ENCODE data around the gene FMNL1. TPM values are rescaled to one million over a fixed set of nuclear protein-coding genes. Genes with fewer than 3 reads are reported as not detected.
"Not testable (repeated sequence)": the region's sequence is repeated elsewhere in the genome, so short reads cannot be mapped to it uniquely, and the experiment has no call there.

Gene FMNL1
- total and polyA plus RNA-seq, 9 donors, result 1.2 to 7.6 (median 5.4) TPM

DNA sequence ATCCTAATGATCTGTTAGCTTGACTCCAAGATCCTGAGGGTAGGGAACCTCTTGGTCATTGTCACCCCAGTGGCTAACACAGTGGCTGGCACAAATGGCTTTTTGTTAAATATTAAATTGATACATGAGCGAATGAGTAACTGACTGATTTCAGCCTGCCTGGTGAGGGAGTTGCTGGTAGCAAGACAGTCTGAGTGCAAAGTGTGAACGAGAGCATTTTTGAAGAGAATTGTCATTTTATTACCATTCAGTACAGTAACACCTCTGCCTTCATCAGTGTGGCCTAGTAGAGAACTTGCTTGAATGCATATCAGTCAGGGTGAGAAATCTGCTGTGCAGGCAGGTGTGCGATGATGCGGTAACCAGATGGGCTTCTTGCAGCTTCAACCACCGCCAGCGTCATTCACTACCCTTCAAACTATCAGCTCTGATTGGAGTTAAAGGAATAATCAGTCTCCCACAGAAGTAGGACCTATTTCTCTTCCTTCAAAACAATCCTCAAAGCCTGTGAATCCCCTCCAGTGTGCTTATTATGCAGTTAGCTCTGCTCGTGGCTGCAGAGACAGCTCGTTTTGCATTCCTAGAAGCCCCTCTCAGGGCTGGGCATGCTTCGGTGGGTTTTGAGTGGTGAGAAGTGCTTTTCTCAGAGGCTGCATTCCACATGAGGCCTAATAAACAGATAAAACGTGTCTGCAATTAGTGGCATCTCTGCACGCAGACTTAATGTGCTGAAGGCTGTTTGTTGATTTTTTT lies 31.0 kb upstream of the FMNL1 start:
- WGBS (ENCODE audit: insufficient coverage), result 56% methylated on average over 5 of the region's 11 CpGs

DNA sequence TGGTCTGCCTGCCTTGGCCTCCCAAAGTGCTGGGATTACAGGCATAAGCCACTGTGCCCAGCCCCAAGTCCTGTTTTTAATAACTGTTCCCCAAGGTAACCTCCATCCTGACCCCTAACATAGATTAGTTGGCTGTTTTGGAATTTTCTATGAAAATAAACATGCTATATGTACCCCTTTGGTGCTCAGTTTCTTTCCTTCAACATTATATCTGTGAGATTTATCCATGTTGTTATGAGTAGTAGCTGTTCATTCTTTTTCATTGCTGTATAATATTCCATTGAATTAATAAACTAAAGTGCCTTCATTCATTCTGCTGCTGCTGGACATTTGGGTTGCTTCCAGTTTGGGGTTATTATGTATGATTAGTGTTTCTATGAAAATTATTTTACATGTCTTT lies 26.3 kb upstream of the FMNL1 start:
- no peaks in the 10 kb centered on the region for H3K9me3 ChIP-seq (replicated peaks; ENCODE audit: control insufficient read depth, low read depth, low read length)
- H3K36me3 ChIP-seq (ENCODE audit: control insufficient read depth, insufficient read depth, low read length), result no peaks in the 10 kb centered on the region
- H3K27me3 ChIP-seq (ENCODE audit: control insufficient read depth, insufficient read depth, low read length), result no peaks in the 10 kb centered on the region
- no peak overlapping the region for H3K4me3 ChIP-seq (ENCODE audit: low read length)
- H3K4me1 ChIP-seq (ENCODE audit: control insufficient read depth, insufficient read depth, low read length), result peaks cover 11% of the 10 kb centered on the region
- H3K27ac ChIP-seq (ENCODE audit: low read length), result no peak overlapping the region
- no peak for DNase-seq

More for the DNA sequence above, 31.0 kb upstream of the FMNL1 start:
- DNase-seq, result no peak
- no peaks in the 10 kb centered on the region for H3K4me1 ChIP-seq (ENCODE audit: control insufficient read depth, insufficient read depth, low read length)
- H3K36me3 ChIP-seq (ENCODE audit: control insufficient read depth, insufficient read depth, low read length), result no peaks in the 10 kb centered on the region
- no peak overlapping the region for H3K4me3 ChIP-seq (ENCODE audit: low read length)
- no peak overlapping the region for H3K27ac ChIP-seq (ENCODE audit: low read length)
- no peaks in the 10 kb centered on the region for H3K27me3 ChIP-seq (ENCODE audit: control insufficient read depth, insufficient read depth, low read length)
- H3K9me3 ChIP-seq (replicated peaks; ENCODE audit: control insufficient read depth, low read depth, low read length), result no peaks in the 10 kb centered on the region

DNA sequence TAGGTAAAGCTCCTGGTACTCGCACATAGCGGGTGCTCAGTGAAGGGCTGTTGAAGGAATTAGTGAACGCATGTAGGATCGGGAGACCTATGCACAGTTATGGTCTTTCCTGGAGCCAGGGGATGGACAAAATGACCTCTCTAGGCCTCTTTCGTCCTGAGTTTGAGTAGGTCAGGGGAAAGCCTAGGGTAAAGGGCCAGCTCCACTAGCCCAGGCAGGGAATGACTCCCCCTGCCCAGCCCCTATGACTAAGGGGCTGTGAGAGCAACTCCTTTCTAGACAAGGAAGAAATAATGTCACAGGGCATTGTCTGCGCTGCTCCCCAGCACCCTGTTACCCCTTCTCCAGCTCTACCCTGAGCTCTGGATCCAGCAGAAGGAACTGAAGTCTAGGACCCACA lies 24.6 kb upstream of the FMNL1 start:
- Histone ChIP-seq H3K27me3 (ENCODE audit: control insufficient read depth, insufficient read depth, low read length) (no peaks in the 10 kb centered on the region), H3K4me1 (ENCODE audit: control insufficient read depth, insufficient read depth, low read length) (peaks cover 11% of the 10 kb centered on the region), H3K4me3 (ENCODE audit: low read length) (no peak overlapping the region), H3K36me3 (ENCODE audit: control insufficient read depth, insufficient read depth, low read length) (no peaks in the 10 kb centered on the region), H3K27ac (ENCODE audit: low read length) (no peak overlapping the region), H3K9me3 (replicated peaks; ENCODE audit: control insufficient read depth, low read depth, low read length) (no peaks in the 10 kb centered on the region)
- 95% methylated on average over 4 of the region's 6 CpGs for WGBS (ENCODE audit: insufficient coverage)
- DNase-seq, result no peak

DNA sequence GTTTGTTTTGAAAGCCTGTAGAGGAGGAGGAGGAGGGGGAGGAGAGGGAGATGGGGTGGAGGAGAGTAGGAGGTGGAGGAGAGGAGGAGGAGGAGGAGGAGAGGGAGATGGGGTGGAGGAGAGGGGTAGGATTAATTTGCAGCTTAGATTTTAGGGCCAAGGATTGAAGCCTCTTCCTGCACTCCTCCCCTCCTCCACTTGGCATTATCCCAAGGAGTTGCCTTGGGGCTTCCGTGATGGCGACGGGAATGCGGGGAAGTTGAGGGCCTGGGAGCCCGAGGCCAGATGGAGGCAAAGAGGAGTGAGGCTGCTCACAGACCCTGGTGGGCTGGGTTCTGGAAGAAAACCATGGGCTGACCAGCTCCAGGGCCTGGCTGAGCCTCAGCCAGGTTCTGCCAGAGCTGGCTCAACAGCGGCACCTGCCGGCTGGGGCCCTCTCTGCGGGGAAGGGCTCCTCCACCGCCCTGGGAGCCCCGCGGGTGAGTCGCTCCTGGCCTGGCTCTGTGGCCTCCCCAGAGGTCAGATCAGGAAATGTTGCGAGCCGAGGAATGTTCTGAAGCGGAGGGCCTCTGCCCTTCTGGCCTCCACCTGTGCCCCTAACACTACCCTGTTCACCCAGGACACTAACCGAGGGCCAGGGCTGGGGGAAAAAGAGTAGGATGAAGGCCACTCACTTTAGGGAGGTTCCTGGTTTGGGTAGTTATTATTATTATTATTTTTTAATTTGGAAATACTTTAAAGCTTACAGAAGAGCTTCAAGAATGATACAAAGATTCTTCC lies 23.9 kb upstream of the FMNL1 start:
- DNase-seq, result peak; percentile 91
- Histone ChIP-seq H3K27ac (ENCODE audit: low read length) (no peak overlapping the region), H3K27me3 (ENCODE audit: control insufficient read depth, insufficient read depth, low read length) (no peaks in the 10 kb centered on the region), H3K36me3 (ENCODE audit: control insufficient read depth, insufficient read depth, low read length) (no peaks in the 10 kb centered on the region), H3K4me3 (ENCODE audit: low read length) (no peak overlapping the region), H3K4me1 (ENCODE audit: control insufficient read depth, insufficient read depth, low read length) (peaks cover 11% of the 10 kb centered on the region), H3K9me3 (replicated peaks; ENCODE audit: control insufficient read depth, low read depth, low read length) (no peaks in the 10 kb centered on the region)
- under 1% methylated on average over 12 of the region's 16 CpGs for WGBS (ENCODE audit: insufficient coverage)

DNA sequence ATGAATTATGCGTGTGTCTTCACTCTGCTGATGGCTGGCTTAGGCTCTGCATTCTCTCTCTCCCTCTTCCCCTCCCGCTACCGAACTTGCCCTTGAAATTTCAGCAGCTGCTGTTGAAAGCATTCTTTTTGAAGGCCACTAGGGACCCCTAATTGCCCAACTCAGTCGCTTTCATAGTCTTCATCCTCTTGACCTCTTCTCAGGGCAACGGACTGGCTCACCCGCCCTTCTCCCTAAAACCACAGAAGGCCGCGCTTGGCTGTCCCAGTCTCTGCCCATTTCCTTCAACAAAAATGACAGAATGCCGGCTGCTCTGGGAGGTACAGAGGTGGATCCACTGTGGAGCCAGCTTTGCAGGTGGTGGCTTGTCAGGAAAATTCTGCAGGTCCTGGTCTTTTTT lies 21.0 kb upstream of the FMNL1 start:
- Histone ChIP-seq H3K27me3 (ENCODE audit: control insufficient read depth, insufficient read depth, low read length) (no peaks in the 10 kb centered on the region), H3K27ac (ENCODE audit: low read length) (no peak overlapping the region), H3K36me3 (ENCODE audit: control insufficient read depth, insufficient read depth, low read length) (no peaks in the 10 kb centered on the region), H3K9me3 (replicated peaks; ENCODE audit: control insufficient read depth, low read depth, low read length) (no peaks in the 10 kb centered on the region), H3K4me3 (ENCODE audit: low read length) (no peak overlapping the region), H3K4me1 (ENCODE audit: control insufficient read depth, insufficient read depth, low read length) (peaks cover 11% of the 10 kb centered on the region)
- DNase-seq, result no peak
- 41% methylated on average over 8 of the region's 9 CpGs for WGBS (ENCODE audit: insufficient coverage)

DNA sequence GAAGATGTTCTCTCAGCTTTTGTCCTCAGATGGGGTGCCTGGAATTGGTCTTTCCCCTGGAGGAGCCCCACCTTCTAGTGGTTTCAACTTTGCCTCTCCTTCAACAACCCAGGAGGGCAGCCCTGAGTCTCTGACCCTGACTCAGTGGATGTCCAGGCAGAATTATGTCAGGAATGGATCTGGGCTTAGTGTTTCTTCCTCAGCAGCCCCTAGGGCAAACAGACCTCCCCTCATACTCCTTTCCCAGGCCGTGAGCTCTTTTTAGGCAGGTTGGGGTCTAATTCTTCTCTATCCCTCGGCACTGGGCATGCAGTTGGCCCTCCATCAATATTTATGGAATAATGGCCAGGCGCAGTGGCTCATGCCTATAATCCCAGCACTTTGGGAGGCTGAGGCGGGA lies 20.2 kb upstream of the FMNL1 start:
- no peaks in the 10 kb centered on the region for H3K9me3 ChIP-seq (replicated peaks; ENCODE audit: control insufficient read depth, low read depth, low read length)
- H3K4me3 ChIP-seq (ENCODE audit: low read length), result no peak overlapping the region
- peaks cover 11% of the 10 kb centered on the region for H3K4me1 ChIP-seq (ENCODE audit: control insufficient read depth, insufficient read depth, low read length)
- 80% methylated on average over 2 of the region's 4 CpGs for WGBS (ENCODE audit: insufficient coverage)
- no peak for DNase-seq
- no peaks in the 10 kb centered on the region for H3K36me3 ChIP-seq (ENCODE audit: control insufficient read depth, insufficient read depth, low read length)
- H3K27me3 ChIP-seq (ENCODE audit: control insufficient read depth, insufficient read depth, low read length), result no peaks in the 10 kb centered on the region
- no peak overlapping the region for H3K27ac ChIP-seq (ENCODE audit: low read length)

DNA sequence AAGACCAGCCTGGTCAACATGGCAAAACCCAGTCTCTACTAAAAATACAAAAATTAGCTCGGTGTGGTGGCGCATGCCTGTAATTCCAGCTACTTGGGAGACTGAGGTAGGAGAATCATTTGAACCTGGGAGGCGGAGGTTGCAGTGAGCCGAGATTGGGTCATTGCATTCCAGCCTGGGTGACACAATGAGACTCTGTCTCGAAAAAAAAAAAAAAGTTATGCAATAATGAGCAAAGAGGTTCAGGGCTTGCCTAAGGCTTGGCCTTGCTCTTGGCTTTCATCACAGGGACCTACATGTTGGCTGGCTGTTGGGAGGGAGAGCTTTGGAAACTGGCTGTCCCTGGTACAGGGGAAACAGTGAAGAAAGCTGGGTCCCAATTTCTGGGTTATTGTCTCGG lies 19.8 kb upstream of the FMNL1 start:
- not testable (repeated sequence) for H3K27ac ChIP-seq (ENCODE audit: low read length); H3K27me3 ChIP-seq (ENCODE audit: control insufficient read depth, insufficient read depth, low read length); H3K4me3 ChIP-seq (ENCODE audit: low read length); H3K36me3 ChIP-seq (ENCODE audit: control insufficient read depth, insufficient read depth, low read length); DNase-seq; H3K9me3 ChIP-seq (replicated peaks; ENCODE audit: control insufficient read depth, low read depth, low read length)
- peaks cover 11% of the 10 kb centered on the region for H3K4me1 ChIP-seq (ENCODE audit: control insufficient read depth, insufficient read depth, low read length)
- WGBS (ENCODE audit: insufficient coverage), result 82% methylated on average over 3 of the region's 6 CpGs

DNA sequence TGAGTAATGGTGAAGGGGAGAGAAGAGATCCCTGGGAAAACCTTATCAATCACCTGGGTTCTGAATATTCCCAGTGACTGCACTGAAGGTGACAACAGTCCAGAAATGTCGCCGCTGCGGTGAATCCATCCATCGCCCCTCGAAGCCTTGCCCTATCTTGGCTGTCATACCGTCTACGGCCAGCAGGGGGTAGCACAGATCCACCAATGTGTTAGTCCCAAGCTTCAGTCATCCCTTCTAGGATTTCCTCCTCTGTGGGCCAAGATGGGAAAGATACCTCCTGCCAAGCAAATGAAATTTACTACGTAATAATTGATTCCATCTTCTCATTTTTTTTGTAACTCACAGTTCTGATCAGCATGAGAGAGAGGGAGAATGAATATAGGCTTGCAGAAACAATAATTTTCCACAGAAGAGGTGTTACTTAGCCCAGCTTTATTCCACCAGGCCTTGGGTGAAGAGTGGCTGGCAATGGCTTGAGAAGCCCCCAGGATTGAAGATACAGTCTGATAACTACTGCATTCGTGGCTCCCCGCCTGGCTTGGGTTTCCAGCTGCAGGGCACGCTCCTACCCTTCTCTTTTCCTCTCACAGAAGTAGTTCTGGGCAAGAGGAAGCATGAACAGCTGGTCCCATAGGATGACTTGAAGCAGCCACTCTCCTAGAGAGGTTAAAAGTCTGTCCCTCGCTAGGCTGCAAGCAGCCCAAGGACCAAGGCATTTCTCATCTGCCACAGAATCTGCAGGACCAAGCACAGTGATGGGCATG lies 2.6 kb upstream of the FMNL1 start:
- Histone ChIP-seq H3K36me3 (ENCODE audit: control insufficient read depth, insufficient read depth, low read length) (no peaks in the 10 kb centered on the region), H3K9me3 (replicated peaks; ENCODE audit: control insufficient read depth, low read depth, low read length) (no peaks in the 10 kb centered on the region), H3K4me1 (ENCODE audit: control insufficient read depth, insufficient read depth, low read length) (peaks cover 26% of the 10 kb centered on the region), H3K27me3 (ENCODE audit: control insufficient read depth, insufficient read depth, low read length) (peaks cover 36% of the 10 kb centered on the region), H3K27ac (ENCODE audit: low read length) (no peak overlapping the region), H3K4me3 (ENCODE audit: low read length) (no peak overlapping the region)
- DNase-seq, result peak; percentile 94
- 0% methylated on average over 7 of the region's 12 CpGs for WGBS (ENCODE audit: insufficient coverage)

DNA sequence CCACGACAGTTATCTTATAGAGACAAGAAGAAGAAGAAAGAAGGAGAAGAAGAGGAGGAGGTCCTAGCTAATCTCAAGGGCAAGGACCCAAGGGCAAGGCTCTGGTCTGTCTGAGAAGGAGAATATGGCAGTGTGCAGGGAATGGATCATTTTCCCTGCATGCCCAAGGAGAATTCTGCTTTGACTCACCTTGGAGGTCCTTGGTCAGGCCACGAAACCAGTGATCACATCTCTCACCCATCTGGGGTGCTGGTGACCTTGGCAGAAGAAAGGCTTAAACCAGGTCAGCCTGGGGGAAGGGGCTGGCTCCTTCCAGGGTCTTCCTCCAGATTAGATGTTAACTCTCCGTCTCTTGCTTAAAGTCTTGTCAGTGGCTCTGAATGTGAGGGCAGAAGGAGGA lies 1.6 kb upstream of the FMNL1 start:
- H3K4me1 ChIP-seq (ENCODE audit: control insufficient read depth, insufficient read depth, low read length), result peaks cover 33% of the 10 kb centered on the region
- DNase-seq, result no peak

DNA sequence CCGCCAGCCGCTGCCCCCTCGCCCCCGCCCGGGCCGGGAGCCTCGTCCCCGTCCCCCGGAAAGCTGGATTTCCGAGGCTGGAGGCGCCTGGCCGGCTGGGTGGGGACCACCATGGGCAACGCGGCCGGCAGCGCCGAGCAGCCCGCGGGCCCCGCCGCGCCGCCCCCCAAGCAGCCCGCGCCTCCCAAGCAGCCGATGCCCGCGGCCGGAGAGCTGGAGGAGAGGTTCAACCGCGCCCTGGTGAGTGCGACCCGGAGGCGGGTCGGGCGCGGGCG lies 266 bp downstream of the FMNL1 start:
- under 1% methylated on average over 38 of the region's 38 CpGs for WGBS (ENCODE audit: insufficient coverage)
- H3K27me3 ChIP-seq (ENCODE audit: control insufficient read depth, insufficient read depth, low read length), result peaks cover 37% of the 10 kb centered on the region
- no peaks in the 10 kb centered on the region for H3K9me3 ChIP-seq (replicated peaks; ENCODE audit: control insufficient read depth, low read depth, low read length)
- no peak overlapping the region for H3K4me3 ChIP-seq (ENCODE audit: low read length)
- peaks cover 51% of the 10 kb centered on the region for H3K4me1 ChIP-seq (ENCODE audit: control insufficient read depth, insufficient read depth, low read length)
- no peaks in the 10 kb centered on the region for H3K36me3 ChIP-seq (ENCODE audit: control insufficient read depth, insufficient read depth, low read length)
- H3K27ac ChIP-seq (ENCODE audit: low read length), result no peak overlapping the region
- DNase-seq, result no peak

More for the DNA sequence above, 1.6 kb upstream of the FMNL1 start:
- no peaks in the 10 kb centered on the region for H3K36me3 ChIP-seq (ENCODE audit: control insufficient read depth, insufficient read depth, low read length)
- WGBS (ENCODE audit: insufficient coverage), result 93% methylated on average over 2 of the region's 3 CpGs
- H3K27me3 ChIP-seq (ENCODE audit: control insufficient read depth, insufficient read depth, low read length), result peaks cover 37% of the 10 kb centered on the region
- no peak overlapping the region for H3K27ac ChIP-seq (ENCODE audit: low read length)
- H3K9me3 ChIP-seq (replicated peaks; ENCODE audit: control insufficient read depth, low read depth, low read length), result no peaks in the 10 kb centered on the region
- no peak overlapping the region for H3K4me3 ChIP-seq (ENCODE audit: low read length)
